ENCODE results near the gene KRT85.

GRCh38 chr12:52313461-52313860, 53.8 kb downstream of the KRT85 start:
- TF ChIP-seq, protein P1, sequence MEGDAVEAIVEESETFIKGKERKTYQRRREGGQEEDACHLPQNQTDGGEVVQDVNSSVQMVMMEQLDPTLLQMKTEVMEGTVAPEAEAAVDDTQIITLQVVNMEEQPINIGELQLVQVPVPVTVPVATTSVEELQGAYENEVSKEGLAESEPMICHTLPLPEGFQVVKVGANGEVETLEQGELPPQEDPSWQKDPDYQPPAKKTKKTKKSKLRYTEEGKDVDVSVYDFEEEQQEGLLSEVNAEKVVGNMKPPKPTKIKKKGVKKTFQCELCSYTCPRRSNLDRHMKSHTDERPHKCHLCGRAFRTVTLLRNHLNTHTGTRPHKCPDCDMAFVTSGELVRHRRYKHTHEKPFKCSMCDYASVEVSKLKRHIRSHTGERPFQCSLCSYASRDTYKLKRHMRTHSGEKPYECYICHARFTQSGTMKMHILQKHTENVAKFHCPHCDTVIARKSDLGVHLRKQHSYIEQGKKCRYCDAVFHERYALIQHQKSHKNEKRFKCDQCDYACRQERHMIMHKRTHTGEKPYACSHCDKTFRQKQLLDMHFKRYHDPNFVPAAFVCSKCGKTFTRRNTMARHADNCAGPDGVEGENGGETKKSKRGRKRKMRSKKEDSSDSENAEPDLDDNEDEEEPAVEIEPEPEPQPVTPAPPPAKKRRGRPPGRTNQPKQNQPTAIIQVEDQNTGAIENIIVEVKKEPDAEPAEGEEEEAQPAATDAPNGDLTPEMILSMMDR (IDR thresholded peaks at IDR 0.05) = no peak
- no peak for TF ChIP-seq POLR2A (IDR thresholded peaks at IDR 0.05)

Measured in adrenal gland (tissue), 5 donors.